T-cell (primary cell): Measurements from ENCODE around the gene EXOC4. TPM values are rescaled to one million over a fixed set of nuclear protein-coding genes. Genes with fewer than 3 reads are reported as not detected.

Experiments
- ATAC-seq, 4 experiments: fragments of 200-7000 bp in 3 of 4; fragments of 150-1000 bp in 1 of 4; cut with Tn5 transposase; replicated peaks in 1 of 4; 1 replicate in 3 of 4; 2 replicates in 1 of 4; pipeline ENCODE4 v1.10.0; 2021; ENCODE audit warnings: moderate library complexity in 3 of 4, mild to moderate bottlenecking in 2 of 4, moderate number of reproducible peaks in 1 of 4
- CTCF ChIA-PET, 2 donors: fragments of 300-600 bp; sonication (Branson Sonifier 250); formaldehyde crosslinking; loops; one replicate each; lab custom pipeline; 2022; ENCODE audit warnings: antibody characterized with exemption in 2 of 2; lab: Charles Lee
- POLR2A ChIA-PET, 2 donors: fragments of 300-600 bp; sonication (Branson Sonifier 250); formaldehyde crosslinking; loops; one replicate each; lab custom pipeline; 2022; ENCODE audit warnings: antibody characterized with exemption in 2 of 2; lab: Charles Lee
- DNase-seq, 35 experiments: peaks; one replicate each; pipeline versions ENCODE4 v3.0.0 to v3.0.0-alpha.2; 2013 to 2023
- H3K27ac ChIP-seq: one replicate; pipeline ENCODE4 v1.5.1; 2013; ENCODE audit warnings: low read length
- H3K27me3 ChIP-seq, 2 experiments: replicated peaks in 1 of 2; 1 replicate in 1 of 2; 2 replicates in 1 of 2; pipeline versions ENCODE4 v1.6.1 to v1.7.0; 2013; ENCODE audit warnings: low read length in 1 of 2, mixed read lengths in 1 of 2; ENCODE audit not compliant: control insufficient read depth in 2 of 2, insufficient read depth in 2 of 2; ENCODE audit errors: extremely low read depth in 1 of 2
- H3K36me3 ChIP-seq, 2 donors: 1 replicate in 1 of 2; 2 replicates in 1 of 2; pipeline versions ENCODE4 v1.6.1 to v1.7.0; 2013; ENCODE audit warnings: low read length in 1 of 2; ENCODE audit not compliant: control insufficient read depth in 2 of 2, insufficient read depth in 1 of 2; ENCODE audit errors: extremely low read depth in 1 of 2
- H3K4me1 ChIP-seq, 2 experiments: 1 replicate in 1 of 2; 2 replicates in 1 of 2; pipeline versions ENCODE4 v1.6.1 to v1.7.0; 2013; ENCODE audit warnings: low read length in 2 of 2, mixed read lengths in 1 of 2; ENCODE audit not compliant: insufficient read depth in 2 of 2, control insufficient read depth in 1 of 2; ENCODE audit errors: extremely low read depth in 1 of 2
- H3K4me3 ChIP-seq, 2 donors: 1 replicate in 1 of 2; 2 replicates in 1 of 2; pipeline versions ENCODE4 v1.5.1 to v1.7.0; 2013; ENCODE audit warnings: mild to moderate bottlenecking in 2 of 2, low read length in 1 of 2, moderate library complexity in 1 of 2; ENCODE audit not compliant: control insufficient read depth in 1 of 2; ENCODE audit errors: extremely low read depth in 1 of 2
- H3K9me3 ChIP-seq: 2 replicates; pipeline ENCODE4 v1.7.0; 2013
- H3K27ac Mint-ChIP-seq, 2 donors: one replicate each; pipeline ENCODE4 v1.8.0; 2020 to 2021; ENCODE audit warnings: mild to moderate bottlenecking in 2 of 2, mixed read lengths in 2 of 2
- H3K27me3 Mint-ChIP-seq, 2 donors: one replicate each; pipeline ENCODE4 v1.8.0; 2021 to 2022; ENCODE audit warnings: mixed read lengths in 2 of 2
- H3K36me3 Mint-ChIP-seq: one replicate; pipeline ENCODE4 v1.8.0; 2021; ENCODE audit warnings: mixed read lengths
- H3K4me1 Mint-ChIP-seq, 3 donors: one replicate each; pipeline ENCODE4 v1.8.0; 2020 to 2022; ENCODE audit warnings: mixed read lengths in 3 of 3, mild to moderate bottlenecking in 1 of 3
- H3K4me3 Mint-ChIP-seq, 3 donors: one replicate each; pipeline ENCODE4 v1.8.0; 2020 to 2022; ENCODE audit warnings: mild to moderate bottlenecking in 3 of 3, mixed read lengths in 3 of 3, moderate library complexity in 3 of 3
- H3K9me3 Mint-ChIP-seq, 3 donors: one replicate each; pipeline ENCODE4 v1.8.0; 2020 to 2022; ENCODE audit warnings: mixed read lengths in 3 of 3
- WGBS: methylation state at CpG from one replicate; pipeline ENCODE4 v1.1.5; 2013; ENCODE audit warnings: missing lambda C conversion rate; ENCODE audit not compliant: insufficient coverage; 5-methylcytosine and 5-hydroxymethylcytosine counted together
- total RNA-seq, 35 experiments: library from RNA in 6 of 35; stranded (reverse) in 6 of 35; fragments of 120-200 nt in 1 of 35; gene quantifications; one replicate each; pipeline versions ENCODE4 v1.2.1 to v1.2.4 and lab custom pipeline; 2013 to 2026

EXOC4 gene
- total RNA-seq, 5 donors from 2014 or later (not counting 1 experiment from before 2014, with no cell fraction given): 58.2 to 108 (median 64.8) TPM

DNA sequence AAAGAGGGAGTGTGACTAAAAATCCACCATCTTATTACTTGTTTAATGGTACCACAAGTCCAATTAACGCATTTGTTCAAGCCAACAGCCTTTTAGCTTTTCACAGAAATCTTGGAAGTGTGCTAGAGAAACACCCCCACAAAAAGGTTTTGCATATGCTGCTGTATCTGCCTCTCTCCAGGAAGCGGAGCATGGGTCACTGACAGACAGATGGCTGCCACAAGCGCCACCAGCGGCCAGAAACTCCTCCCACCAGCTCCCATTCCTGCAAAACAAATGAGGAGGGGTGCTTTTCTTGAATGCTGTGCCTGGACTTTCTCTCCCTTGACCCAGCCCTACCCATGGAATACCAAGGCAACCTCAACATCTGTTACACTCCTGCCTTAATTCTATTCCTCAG, 698.0 kb downstream of the EXOC4 start:
- no peak for DNase-seq
- Mint-ChIP-seq H3K27ac (no peak overlapping the region), H3K27me3 (no peaks in the 10 kb centered on the region), H3K4me3 (no peak overlapping the region), H3K9me3 (peaks cover 0 to 9% (median 3%) of the 10 kb centered on the region in 3 donors), H3K36me3 (peaks cover 68% of the 10 kb centered on the region), H3K4me1 (no peaks in the 10 kb centered on the region)
- Histone ChIP-seq H3K27ac (no peak overlapping the region), H3K27me3 (no peaks in the 10 kb centered on the region), H3K36me3 (peaks cover 0 to 3% of the 10 kb centered on the region in 2 donors), H3K9me3 (no peaks in the 10 kb centered on the region), H3K4me3 (no peak overlapping the region), H3K4me1 (no peaks in the 10 kb centered on the region)
- no CpG with 5 or more reads among the region's 4 CpGs for WGBS
- POLR2A ChIA-PET: no interaction called here
- no peak for ATAC-seq
- CTCF ChIA-PET: no interaction called here

DNA sequence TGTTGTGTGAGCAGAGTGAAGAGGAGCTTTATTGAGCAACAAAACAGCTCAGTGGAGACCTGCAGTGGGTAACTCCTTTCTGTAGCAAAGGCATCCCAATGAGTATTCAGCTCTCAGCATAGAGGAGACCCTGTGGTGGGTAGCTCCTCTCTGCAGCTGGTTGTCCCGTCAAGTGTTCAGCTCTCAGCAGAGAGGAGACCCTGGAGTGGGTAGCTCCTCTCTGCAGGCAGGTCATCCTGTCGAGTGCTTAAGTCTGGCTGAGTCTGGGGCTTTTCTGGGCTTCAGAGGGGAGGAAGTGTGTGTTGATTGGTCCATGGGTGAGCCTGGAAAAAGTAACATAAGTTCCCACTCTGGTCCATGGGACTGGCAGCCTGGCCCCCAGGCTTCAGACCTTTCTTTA, 702.3 kb downstream of the EXOC4 start:
- Mint-ChIP-seq H3K4me3 (no peak overlapping the region), H3K27ac (no peak overlapping the region), H3K9me3 (peaks cover 0 to 5% (median 3%) of the 10 kb centered on the region in 3 donors), H3K27me3 (no peaks in the 10 kb centered on the region), H3K36me3 (peaks cover 46% of the 10 kb centered on the region), H3K4me1 (peaks cover 6 to 11% (median 6%) of the 10 kb centered on the region in 3 donors)
- Histone ChIP-seq H3K27ac (no peak overlapping the region), H3K4me1 (peaks cover 0 to 2% of the 10 kb centered on the region in 2 experiments), H3K36me3 (peaks cover 0 to 3% of the 10 kb centered on the region in 2 donors), H3K27me3 (no peaks in the 10 kb centered on the region), H3K4me3 (no peak overlapping the region), H3K9me3 (no peaks in the 10 kb centered on the region)
- WGBS: 100% methylated on average over 2 of the region's 2 CpGs
- ChIA-PET POLR2A (no interaction called here), CTCF (no interaction called here)
- DNase-seq (no peak), ATAC-seq (no peak)

DNA sequence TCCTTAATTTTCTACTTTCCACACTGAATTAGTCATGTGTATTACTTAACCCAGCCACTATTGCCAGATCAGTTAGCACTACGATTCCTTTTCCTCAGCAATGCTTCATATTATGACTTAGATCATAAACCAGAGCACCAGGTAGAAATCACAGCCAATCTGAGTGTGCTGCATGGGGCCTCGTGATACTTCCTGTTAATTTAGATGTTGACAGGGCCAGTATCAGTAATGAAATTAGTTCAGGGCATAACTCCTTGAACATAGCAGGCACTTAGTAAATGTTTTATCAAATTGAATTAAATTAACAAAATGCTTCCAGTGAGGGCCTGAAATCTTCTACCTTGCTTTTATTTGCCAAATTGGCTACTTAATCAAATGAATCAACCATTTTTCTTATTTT, 705.0 kb downstream of the EXOC4 start:
- Mint-ChIP-seq H3K27ac (no peak overlapping the region), H3K4me1 (peaks cover 6 to 16% (median 10%) of the 10 kb centered on the region in 3 donors), H3K27me3 (no peaks in the 10 kb centered on the region), H3K9me3 (peaks cover 0 to 6% (median 0%) of the 10 kb centered on the region in 3 donors), H3K36me3 (peaks cover 48% of the 10 kb centered on the region), H3K4me3 (no peak overlapping the region)
- ChIA-PET CTCF (no interaction called here), POLR2A (no interaction called here)
- peaks cover 0 to 3% of the 10 kb centered on the region in 2 donors for H3K36me3 ChIP-seq
- H3K9me3 ChIP-seq: no peaks in the 10 kb centered on the region
- no peaks in the 10 kb centered on the region for H3K27me3 ChIP-seq
- H3K4me3 ChIP-seq: no peak overlapping the region
- no peak overlapping the region for H3K27ac ChIP-seq
- ATAC-seq (no peak), DNase-seq (no peak)
- H3K4me1 ChIP-seq: peaks cover 0 to 5% of the 10 kb centered on the region in 2 experiments
- 57% methylated on average over 1 of the region's 2 CpGs for WGBS

DNA sequence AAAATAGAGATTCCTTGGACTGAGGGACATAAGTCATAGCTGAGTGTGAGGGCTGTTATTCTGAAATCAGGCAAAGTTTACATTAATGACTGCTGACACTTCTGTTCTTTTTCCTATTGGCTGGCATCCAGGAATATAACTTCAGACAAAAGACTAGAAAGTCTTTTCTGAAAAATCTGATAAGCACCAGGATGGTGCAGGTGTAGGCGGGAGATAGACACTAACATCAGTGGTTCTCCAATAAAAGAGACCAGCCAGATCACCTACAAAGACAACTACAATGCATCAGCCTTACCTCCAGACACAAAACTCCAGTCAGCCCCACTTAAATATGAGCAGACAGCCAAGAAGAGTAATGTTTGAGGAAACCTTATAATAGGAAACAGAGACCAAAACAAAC, 705.9 kb downstream of the EXOC4 start:
- no peak overlapping the region for H3K4me3 ChIP-seq
- H3K9me3 Mint-ChIP-seq: peaks cover 2 to 14% (median 3%) of the 10 kb centered on the region in 3 donors
- H3K36me3 ChIP-seq: peaks cover 0 to 3% of the 10 kb centered on the region in 2 donors
- H3K27me3 ChIP-seq: no peaks in the 10 kb centered on the region
- peaks cover 52% of the 10 kb centered on the region for H3K36me3 Mint-ChIP-seq
- H3K4me3 Mint-ChIP-seq: no peak overlapping the region
- ChIA-PET CTCF (no interaction called here), POLR2A (no interaction called here)
- peaks cover 6 to 16% (median 10%) of the 10 kb centered on the region in 3 donors for H3K4me1 Mint-ChIP-seq
- no CpG with 5 or more reads among the region's 1 CpG for WGBS
- no peaks in the 10 kb centered on the region for H3K9me3 ChIP-seq
- H3K27me3 Mint-ChIP-seq: no peaks in the 10 kb centered on the region
- DNase-seq (no peak), ATAC-seq (no peak)
- H3K27ac Mint-ChIP-seq: no peak overlapping the region
- peaks cover 0 to 5% of the 10 kb centered on the region in 2 experiments for H3K4me1 ChIP-seq
- no peak overlapping the region for H3K27ac ChIP-seq

DNA sequence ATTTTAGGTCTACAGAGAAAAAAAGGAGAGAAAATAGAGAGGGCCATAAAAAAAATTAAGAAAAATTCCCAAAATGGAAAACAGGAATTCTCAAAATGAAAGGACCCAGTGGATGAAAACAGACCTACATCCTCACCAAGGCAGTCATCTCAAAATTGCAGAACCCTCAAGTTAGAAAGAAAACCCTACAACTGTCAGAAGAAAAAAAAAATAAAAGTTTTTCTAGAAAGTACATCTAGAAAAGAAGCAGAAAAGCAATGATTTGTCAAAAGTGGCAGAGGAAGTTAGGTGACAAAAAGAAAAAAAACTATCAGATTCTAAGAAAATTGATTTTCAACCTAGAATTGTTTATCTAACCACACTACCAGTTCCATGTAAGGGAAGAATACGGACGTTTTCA, 706.6 kb downstream of the EXOC4 start:
- Histone ChIP-seq H3K27me3 (no peaks in the 10 kb centered on the region), H3K27ac (no peak overlapping the region), H3K9me3 (no peaks in the 10 kb centered on the region), H3K4me1 (peaks cover 0 to 5% of the 10 kb centered on the region in 2 experiments), H3K4me3 (no peak overlapping the region), H3K36me3 (peaks cover 0 to 3% of the 10 kb centered on the region in 2 donors)
- Mint-ChIP-seq H3K27ac (no peak overlapping the region), H3K4me1 (peaks cover 6 to 16% (median 10%) of the 10 kb centered on the region in 3 donors), H3K9me3 (peaks cover 2 to 17% (median 3%) of the 10 kb centered on the region in 3 donors), H3K4me3 (no peak overlapping the region), H3K36me3 (peaks cover 52% of the 10 kb centered on the region), H3K27me3 (no peaks in the 10 kb centered on the region)
- CTCF ChIA-PET: no interaction called here
- no CpG with 5 or more reads among the region's 2 CpGs for WGBS
- ATAC-seq (no peak), DNase-seq (no peak)
- POLR2A ChIA-PET: no interaction called here

DNA sequence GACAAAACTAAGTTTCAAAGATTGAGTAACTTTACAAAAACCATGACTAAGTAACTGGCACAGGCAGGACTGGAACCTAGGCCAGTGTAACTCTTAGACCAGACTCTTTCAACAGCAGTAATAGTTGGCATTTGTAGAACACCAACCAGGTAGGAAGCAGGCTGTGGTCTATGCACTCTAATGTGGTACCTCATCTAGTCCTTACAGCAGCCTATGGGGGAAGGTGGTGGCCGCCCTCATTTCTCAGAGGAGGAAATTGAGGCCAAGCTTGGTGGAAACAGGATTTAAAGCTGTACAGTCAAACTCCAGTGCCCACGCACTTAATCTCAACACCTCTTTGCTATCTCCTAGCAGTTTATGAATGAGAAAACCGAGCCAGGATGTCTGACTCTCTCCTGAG, 708.8 kb downstream of the EXOC4 start:
- Histone ChIP-seq H3K36me3 (no peaks in the 10 kb centered on the region), H3K27me3 (no peaks in the 10 kb centered on the region), H3K27ac (no peak overlapping the region), H3K9me3 (no peaks in the 10 kb centered on the region), H3K4me3 (no peak overlapping the region), H3K4me1 (peaks cover 0 to 5% of the 10 kb centered on the region in 2 experiments)
- WGBS: 40% methylated on average over 2 of the region's 3 CpGs
- POLR2A ChIA-PET: no interaction called here
- H3K9me3 Mint-ChIP-seq: peaks cover 8 to 35% (median 11%) of the 10 kb centered on the region in 3 donors
- H3K27ac Mint-ChIP-seq: no peak overlapping the region
- no peak overlapping the region for H3K4me3 Mint-ChIP-seq
- CTCF ChIA-PET: no interaction called here
- peaks cover 6 to 12% (median 10%) of the 10 kb centered on the region in 3 donors for H3K4me1 Mint-ChIP-seq
- DNase-seq (no peak), ATAC-seq (no peak)
- no peaks in the 10 kb centered on the region for H3K27me3 Mint-ChIP-seq
- H3K36me3 Mint-ChIP-seq: peaks cover 67% of the 10 kb centered on the region

DNA sequence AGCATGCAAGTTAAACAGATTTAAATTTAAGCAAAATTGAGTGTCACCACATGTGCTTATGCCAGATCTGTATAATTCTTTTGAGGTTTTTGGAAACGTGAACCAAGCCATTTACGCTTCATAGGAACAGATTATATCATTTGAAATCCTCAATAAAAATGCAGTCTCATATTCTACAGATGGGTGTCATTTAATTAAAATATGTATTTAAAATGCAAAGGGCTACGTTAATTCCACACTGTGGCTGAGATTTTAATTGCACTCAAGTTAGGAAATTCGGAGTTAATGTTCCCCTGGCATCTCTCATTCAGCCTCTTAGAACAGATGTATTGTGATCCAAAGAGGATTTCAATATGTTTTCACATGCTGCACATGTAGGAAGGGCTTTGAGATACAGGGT, 709.8 kb downstream of the EXOC4 start:
- H3K4me1 ChIP-seq: peaks cover 0 to 5% of the 10 kb centered on the region in 2 experiments
- DNase-seq (no peak), ATAC-seq (no peak)
- peaks cover 76% of the 10 kb centered on the region for H3K36me3 Mint-ChIP-seq
- H3K36me3 ChIP-seq: no peaks in the 10 kb centered on the region
- no peak overlapping the region for H3K4me3 ChIP-seq
- CTCF ChIA-PET: no interaction called here
- no peaks in the 10 kb centered on the region for H3K9me3 ChIP-seq
- H3K27ac Mint-ChIP-seq: no peak overlapping the region
- H3K27ac ChIP-seq: no peak overlapping the region
- H3K9me3 Mint-ChIP-seq: peaks cover 14 to 44% (median 20%) of the 10 kb centered on the region in 3 donors
- H3K27me3 ChIP-seq: no peaks in the 10 kb centered on the region
- H3K4me3 Mint-ChIP-seq: no peak overlapping the region
- H3K4me1 Mint-ChIP-seq: peaks cover 6 to 12% (median 10%) of the 10 kb centered on the region in 3 donors
- WGBS: no CpG with 5 or more reads among the region's 4 CpGs
- no peaks in the 10 kb centered on the region for H3K27me3 Mint-ChIP-seq
- POLR2A ChIA-PET: no interaction called here
